HCT116 (cell line): ENCODE data around the gene WDR37.

ENCODE experiments used
- CBX3 ChIP-seq: IDR thresholded peaks from 2 replicates; pipeline ENCODE4 v1.6.1; 2012; ENCODE audit warnings: low read depth
- CEBPB ChIP-seq: IDR thresholded peaks from 2 replicates; pipeline ENCODE4 v1.6.1; 2012; ENCODE audit warnings: low read depth
- EZH2 ChIP-seq: fragments of 200-600 bp; sonication (generic); IDR thresholded peaks from 2 replicates; pipeline ENCODE4 v1.6.1; 2017; ENCODE audit warnings: antibody characterized with exemption, mixed run types
- FOSL1 ChIP-seq: IDR thresholded peaks from 2 replicates; pipeline ENCODE4 v1.6.1; 2012; ENCODE audit warnings: low read depth
- JUND ChIP-seq: IDR thresholded peaks from 2 replicates; pipeline ENCODE4 v1.6.1; 2012
- POLR2A ChIP-seq: IDR thresholded peaks from 2 replicates; pipeline ENCODE4 v1.7.0; 2011; ENCODE audit warnings: borderline replicate concordance; ENCODE audit not compliant: insufficient read depth, insufficient read length; ENCODE audit errors: extremely low read depth
- POLR2AphosphoS5 ChIP-seq: IDR thresholded peaks from 2 replicates; pipeline ENCODE4 v1.6.1; 2011; ENCODE audit warnings: mild to moderate bottlenecking, low read depth, low read length, moderate library complexity
- RAD21 ChIP-seq: IDR thresholded peaks from 2 replicates; pipeline ENCODE4 v1.6.1; 2012; ENCODE audit warnings: low read depth, mild to moderate bottlenecking
- SIN3A ChIP-seq: IDR thresholded peaks from 2 replicates; pipeline ENCODE4 v1.6.1; 2012; ENCODE audit warnings: low read depth
- ZNF274 ChIP-seq: fragments of 200-500 bp; sonication (Bioruptor generic); IDR thresholded peaks from 2 replicates; pipeline ENCODE4 v1.6.1; 2014; ENCODE audit warnings: mild to moderate bottlenecking, low read depth, low read length, inconsistent platforms
- TF ChIP-seq, protein P1 (sequence below), 3 experiments: fragments of 200-600 bp in 1 of 3; sonication (generic) in 1 of 3; IDR thresholded peaks in 2 of 3; conservative IDR thresholded peaks in 1 of 3; 2 replicates each; pipeline ENCODE4 v1.5.1; 2012 to 2017; ENCODE audit warnings: low read depth in 2 of 3, low read length in 2 of 3, antibody characterized with exemption in 1 of 3, borderline replicate concordance in 1 of 3, control low read depth in 1 of 3, mild to moderate bottlenecking in 1 of 3, mixed read lengths in 1 of 3, mixed run types in 1 of 3, moderate library complexity in 1 of 3; ENCODE audit not compliant: insufficient read depth in 1 of 3
- TF ChIP-seq, protein P2 (sequence below): IDR thresholded peaks from 2 replicates; pipeline ENCODE4 v1.6.1; 2012; ENCODE audit warnings: low read depth
- TF ChIP-seq, protein P3 (sequence below): IDR thresholded peaks from 2 replicates; pipeline ENCODE4 v1.6.1; 2012
- TF ChIP-seq, protein P4 (sequence below): IDR thresholded peaks from 2 replicates; pipeline ENCODE4 v1.6.1; 2011; ENCODE audit warnings: mild to moderate bottlenecking, low read length, moderate library complexity; ENCODE audit not compliant: insufficient replicate concordance; ENCODE audit errors: extremely low read depth

DNA sequence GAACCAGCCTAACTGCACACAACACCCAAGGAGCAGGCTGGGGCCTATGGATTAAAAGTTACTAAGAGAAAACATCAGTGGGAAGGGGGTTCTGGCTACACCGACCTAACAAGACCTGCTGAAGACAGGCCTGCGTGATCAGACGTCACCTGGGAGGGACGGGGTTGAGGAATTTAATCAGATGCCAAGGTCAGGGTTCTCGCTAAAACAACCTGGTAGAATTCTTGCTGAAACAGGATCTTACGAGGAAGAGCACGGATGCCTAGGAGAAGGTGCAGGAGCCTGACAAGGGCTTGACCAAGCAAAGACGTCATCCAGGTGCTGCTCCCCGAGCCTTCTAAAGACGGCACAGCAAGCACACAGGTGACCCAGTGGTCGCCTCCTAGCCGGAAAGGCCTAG, 32.1 kb upstream of the WDR37 start:
- TF ChIP-seq, protein P1, sequence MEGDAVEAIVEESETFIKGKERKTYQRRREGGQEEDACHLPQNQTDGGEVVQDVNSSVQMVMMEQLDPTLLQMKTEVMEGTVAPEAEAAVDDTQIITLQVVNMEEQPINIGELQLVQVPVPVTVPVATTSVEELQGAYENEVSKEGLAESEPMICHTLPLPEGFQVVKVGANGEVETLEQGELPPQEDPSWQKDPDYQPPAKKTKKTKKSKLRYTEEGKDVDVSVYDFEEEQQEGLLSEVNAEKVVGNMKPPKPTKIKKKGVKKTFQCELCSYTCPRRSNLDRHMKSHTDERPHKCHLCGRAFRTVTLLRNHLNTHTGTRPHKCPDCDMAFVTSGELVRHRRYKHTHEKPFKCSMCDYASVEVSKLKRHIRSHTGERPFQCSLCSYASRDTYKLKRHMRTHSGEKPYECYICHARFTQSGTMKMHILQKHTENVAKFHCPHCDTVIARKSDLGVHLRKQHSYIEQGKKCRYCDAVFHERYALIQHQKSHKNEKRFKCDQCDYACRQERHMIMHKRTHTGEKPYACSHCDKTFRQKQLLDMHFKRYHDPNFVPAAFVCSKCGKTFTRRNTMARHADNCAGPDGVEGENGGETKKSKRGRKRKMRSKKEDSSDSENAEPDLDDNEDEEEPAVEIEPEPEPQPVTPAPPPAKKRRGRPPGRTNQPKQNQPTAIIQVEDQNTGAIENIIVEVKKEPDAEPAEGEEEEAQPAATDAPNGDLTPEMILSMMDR (IDR thresholded peaks at IDR 0.05 in 2 of 3, conservative IDR thresholded peaks at IDR 0.05 in 1 of 3; ENCODE audit: borderline replicate concordance in 1 of 3, insufficient read depth in 1 of 3, low read depth in 2 of 3, low read length in 2 of 3) = no peak
- TF ChIP-seq EZH2 (no peak), POLR2A (no peak), FOSL1 (no peak), CEBPB (no peak), POLR2AphosphoS5 (no peak), JUND (no peak), SIN3A (no peak), ZNF274 (no peak), CBX3 (no peak), RAD21 (no peak)
- TF ChIP-seq, protein P2, sequence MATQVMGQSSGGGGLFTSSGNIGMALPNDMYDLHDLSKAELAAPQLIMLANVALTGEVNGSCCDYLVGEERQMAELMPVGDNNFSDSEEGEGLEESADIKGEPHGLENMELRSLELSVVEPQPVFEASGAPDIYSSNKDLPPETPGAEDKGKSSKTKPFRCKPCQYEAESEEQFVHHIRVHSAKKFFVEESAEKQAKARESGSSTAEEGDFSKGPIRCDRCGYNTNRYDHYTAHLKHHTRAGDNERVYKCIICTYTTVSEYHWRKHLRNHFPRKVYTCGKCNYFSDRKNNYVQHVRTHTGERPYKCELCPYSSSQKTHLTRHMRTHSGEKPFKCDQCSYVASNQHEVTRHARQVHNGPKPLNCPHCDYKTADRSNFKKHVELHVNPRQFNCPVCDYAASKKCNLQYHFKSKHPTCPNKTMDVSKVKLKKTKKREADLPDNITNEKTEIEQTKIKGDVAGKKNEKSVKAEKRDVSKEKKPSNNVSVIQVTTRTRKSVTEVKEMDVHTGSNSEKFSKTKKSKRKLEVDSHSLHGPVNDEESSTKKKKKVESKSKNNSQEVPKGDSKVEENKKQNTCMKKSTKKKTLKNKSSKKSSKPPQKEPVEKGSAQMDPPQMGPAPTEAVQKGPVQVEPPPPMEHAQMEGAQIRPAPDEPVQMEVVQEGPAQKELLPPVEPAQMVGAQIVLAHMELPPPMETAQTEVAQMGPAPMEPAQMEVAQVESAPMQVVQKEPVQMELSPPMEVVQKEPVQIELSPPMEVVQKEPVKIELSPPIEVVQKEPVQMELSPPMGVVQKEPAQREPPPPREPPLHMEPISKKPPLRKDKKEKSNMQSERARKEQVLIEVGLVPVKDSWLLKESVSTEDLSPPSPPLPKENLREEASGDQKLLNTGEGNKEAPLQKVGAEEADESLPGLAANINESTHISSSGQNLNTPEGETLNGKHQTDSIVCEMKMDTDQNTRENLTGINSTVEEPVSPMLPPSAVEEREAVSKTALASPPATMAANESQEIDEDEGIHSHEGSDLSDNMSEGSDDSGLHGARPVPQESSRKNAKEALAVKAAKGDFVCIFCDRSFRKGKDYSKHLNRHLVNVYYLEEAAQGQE = no peak
- TF ChIP-seq, protein P3, sequence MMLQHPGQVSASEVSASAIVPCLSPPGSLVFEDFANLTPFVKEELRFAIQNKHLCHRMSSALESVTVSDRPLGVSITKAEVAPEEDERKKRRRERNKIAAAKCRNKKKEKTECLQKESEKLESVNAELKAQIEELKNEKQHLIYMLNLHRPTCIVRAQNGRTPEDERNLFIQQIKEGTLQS = no peak
- TF ChIP-seq, protein P4, sequence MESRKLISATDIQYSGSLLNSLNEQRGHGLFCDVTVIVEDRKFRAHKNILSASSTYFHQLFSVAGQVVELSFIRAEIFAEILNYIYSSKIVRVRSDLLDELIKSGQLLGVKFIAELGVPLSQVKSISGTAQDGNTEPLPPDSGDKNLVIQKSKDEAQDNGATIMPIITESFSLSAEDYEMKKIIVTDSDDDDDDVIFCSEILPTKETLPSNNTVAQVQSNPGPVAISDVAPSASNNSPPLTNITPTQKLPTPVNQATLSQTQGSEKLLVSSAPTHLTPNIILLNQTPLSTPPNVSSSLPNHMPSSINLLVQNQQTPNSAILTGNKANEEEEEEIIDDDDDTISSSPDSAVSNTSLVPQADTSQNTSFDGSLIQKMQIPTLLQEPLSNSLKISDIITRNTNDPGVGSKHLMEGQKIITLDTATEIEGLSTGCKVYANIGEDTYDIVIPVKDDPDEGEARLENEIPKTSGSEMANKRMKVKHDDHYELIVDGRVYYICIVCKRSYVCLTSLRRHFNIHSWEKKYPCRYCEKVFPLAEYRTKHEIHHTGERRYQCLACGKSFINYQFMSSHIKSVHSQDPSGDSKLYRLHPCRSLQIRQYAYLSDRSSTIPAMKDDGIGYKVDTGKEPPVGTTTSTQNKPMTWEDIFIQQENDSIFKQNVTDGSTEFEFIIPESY = no peak
